Tibial artery (tissue), 4 donors: Measurements from ENCODE around the gene ACOXL.
"Not testable (repeated sequence)": the region's sequence is repeated elsewhere in the genome, so short reads cannot be mapped to it uniquely, and the experiment has no call there.

Experiments used
- DNase-seq, 2 donors: peaks; one replicate each; pipeline ENCODE4 v3.0.0-alpha.2; 2019
- H3K27ac ChIP-seq, 2 donors: fragments of 200-600 bp; sonication (generic) in 1 of 2; 1 replicate in 1 of 2; 2 replicates in 1 of 2; pipeline ENCODE4 v1.5.1; 2018 to 2019; ENCODE audit warnings: mild to moderate bottlenecking in 1 of 2
- H3K27me3 ChIP-seq, 2 donors: fragments of 200-600 bp; sonication (generic) in 1 of 2; one replicate each; pipeline versions ENCODE4 v1.5.1 to v1.6.0; 2016 to 2019
- H3K36me3 ChIP-seq, 3 donors: fragments of 200-600 bp; sonication (generic) in 2 of 3; one replicate each; pipeline ENCODE4 v1.5.1; 2016 to 2019; ENCODE audit warnings: mild to moderate bottlenecking in 2 of 3
- H3K4me1 ChIP-seq, 4 donors: fragments of 200-600 bp; sonication (generic) in 2 of 4; 1 replicate in 3 of 4; 2 replicates in 1 of 4; pipeline ENCODE4 v1.5.1; 2016 to 2019
- H3K4me3 ChIP-seq, 2 donors: fragments of 200-600 bp; sonication (generic) in 1 of 2; 1 replicate in 1 of 2; 2 replicates in 1 of 2; pipeline ENCODE4 v1.5.1; 2018 to 2019; ENCODE audit warnings: mild to moderate bottlenecking in 2 of 2
- H3K9me3 ChIP-seq, 3 donors: fragments of 200-600 bp; sonication (generic) in 1 of 3; one replicate each; pipeline ENCODE4 v1.5.1; 2016 to 2019
- intact Hi-C: fragments of 100-400 bp; cut with DNase I; formaldehyde crosslinking; loops from one replicate; pipeline ENCODE4 v1.15.0; 2023; ENCODE audit warnings: low total_unique reads
- TF ChIP-seq, protein P1 (sequence below), 2 experiments: fragments of 200-600 bp in 1 of 2; fragments of 450-650 bp in 1 of 2; IDR thresholded peaks; one replicate each; pipeline ENCODE4 v1.5.1; 2017 to 2019; ENCODE audit warnings: antibody characterized with exemption in 2 of 2, mild to moderate bottlenecking in 1 of 2, moderate library complexity in 1 of 2

Gene ACOXL

DNA sequence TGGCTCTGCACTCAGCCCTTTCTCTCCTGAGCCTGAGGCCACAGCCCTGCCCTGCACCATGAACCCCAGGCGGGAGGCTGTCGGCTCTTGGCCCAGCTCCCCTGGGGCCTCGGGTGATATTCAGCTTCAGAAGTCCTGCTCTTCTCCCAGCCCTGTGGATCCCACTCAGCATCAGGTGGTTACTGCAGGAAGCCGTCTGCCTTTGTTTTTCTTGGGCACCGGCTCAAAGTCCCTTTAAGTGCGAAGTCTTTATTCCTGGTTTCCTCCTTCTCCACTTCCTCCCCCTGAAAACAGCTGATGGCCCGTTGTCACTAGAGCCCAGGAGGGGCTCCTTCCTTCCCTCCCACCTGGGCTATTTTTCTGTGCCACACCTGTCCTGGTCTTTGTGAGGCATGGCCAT is 226.8 kb downstream of the ACOXL start:
- Histone ChIP-seq H3K27ac (no peak overlapping the region), H3K4me1 (no peaks in the 10 kb centered on the region), H3K4me3 (no peak overlapping the region), H3K27me3 (peaks cover 0 to 8% of the 10 kb centered on the region in 2 donors), H3K36me3 (no peaks in the 10 kb centered on the region), H3K9me3 (no peaks in the 10 kb centered on the region)
- DNase-seq = no peak
- intact Hi-C loops = no loop called here
- TF ChIP-seq, protein P1, sequence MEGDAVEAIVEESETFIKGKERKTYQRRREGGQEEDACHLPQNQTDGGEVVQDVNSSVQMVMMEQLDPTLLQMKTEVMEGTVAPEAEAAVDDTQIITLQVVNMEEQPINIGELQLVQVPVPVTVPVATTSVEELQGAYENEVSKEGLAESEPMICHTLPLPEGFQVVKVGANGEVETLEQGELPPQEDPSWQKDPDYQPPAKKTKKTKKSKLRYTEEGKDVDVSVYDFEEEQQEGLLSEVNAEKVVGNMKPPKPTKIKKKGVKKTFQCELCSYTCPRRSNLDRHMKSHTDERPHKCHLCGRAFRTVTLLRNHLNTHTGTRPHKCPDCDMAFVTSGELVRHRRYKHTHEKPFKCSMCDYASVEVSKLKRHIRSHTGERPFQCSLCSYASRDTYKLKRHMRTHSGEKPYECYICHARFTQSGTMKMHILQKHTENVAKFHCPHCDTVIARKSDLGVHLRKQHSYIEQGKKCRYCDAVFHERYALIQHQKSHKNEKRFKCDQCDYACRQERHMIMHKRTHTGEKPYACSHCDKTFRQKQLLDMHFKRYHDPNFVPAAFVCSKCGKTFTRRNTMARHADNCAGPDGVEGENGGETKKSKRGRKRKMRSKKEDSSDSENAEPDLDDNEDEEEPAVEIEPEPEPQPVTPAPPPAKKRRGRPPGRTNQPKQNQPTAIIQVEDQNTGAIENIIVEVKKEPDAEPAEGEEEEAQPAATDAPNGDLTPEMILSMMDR (IDR thresholded peaks at IDR 0.05) = no peak

DNA sequence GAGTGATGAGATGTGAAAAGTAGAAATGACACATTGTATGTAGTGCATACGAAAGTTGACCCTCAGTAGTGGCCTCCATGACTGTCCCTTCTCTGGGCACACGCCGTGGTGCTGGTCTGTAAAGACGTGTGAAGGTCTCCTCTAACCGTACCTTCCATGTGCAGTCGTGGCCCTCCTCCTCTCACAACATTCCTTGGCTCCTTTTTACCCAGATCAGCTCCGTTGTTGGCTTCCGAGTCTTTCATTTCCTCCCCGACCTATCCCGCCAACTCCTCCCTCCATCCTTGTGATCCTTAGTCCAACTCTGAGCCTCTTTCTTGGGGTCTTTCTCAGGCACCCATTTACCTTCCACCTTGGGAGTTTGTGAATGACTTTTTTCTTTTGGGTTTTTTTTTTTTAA is 227.9 kb downstream of the ACOXL start:
- intact Hi-C loops = no loop called here

DNA sequence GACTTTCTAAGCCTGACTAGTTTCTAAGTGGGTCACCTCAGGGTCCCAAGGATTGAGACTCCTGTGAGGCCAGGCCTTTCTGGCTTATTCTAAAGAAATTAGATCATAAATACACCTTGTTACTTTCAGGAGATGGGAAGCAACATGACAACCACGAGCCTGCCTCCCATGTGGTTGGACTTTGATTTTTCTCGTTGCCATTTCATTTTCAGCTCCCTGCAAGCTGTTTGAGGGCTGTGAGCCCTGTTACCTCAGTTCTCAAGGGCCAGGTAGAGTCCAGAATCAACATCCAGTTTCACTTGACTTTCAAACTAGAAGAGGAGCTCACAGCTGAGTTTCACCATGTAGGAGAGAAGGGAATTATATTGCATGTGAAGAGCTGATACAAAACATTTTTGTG is 228.6 kb downstream of the ACOXL start:
- intact Hi-C loops = no loop called here
- Histone ChIP-seq H3K27ac (no peak overlapping the region), H3K9me3 (no peaks in the 10 kb centered on the region), H3K36me3 (no peaks in the 10 kb centered on the region), H3K27me3 (peaks cover 0 to 8% of the 10 kb centered on the region in 2 donors), H3K4me1 (no peaks in the 10 kb centered on the region), H3K4me3 (no peak overlapping the region)
- DNase-seq = no peak
- TF ChIP-seq, protein P1 (IDR thresholded peaks at IDR 0.05) = no peak

More for the DNA sequence above, 227.9 kb downstream of the ACOXL start:
- no peaks in the 10 kb centered on the region for H3K36me3 ChIP-seq
- TF ChIP-seq, protein P1 (IDR thresholded peaks at IDR 0.05) = no peak
- no peak for DNase-seq
- no peak overlapping the region for H3K4me3 ChIP-seq
- H3K27ac ChIP-seq = no peak overlapping the region
- H3K4me1 ChIP-seq = no peaks in the 10 kb centered on the region
- H3K27me3 ChIP-seq = peaks cover 0 to 8% of the 10 kb centered on the region in 2 donors
- H3K9me3 ChIP-seq = no peaks in the 10 kb centered on the region

DNA sequence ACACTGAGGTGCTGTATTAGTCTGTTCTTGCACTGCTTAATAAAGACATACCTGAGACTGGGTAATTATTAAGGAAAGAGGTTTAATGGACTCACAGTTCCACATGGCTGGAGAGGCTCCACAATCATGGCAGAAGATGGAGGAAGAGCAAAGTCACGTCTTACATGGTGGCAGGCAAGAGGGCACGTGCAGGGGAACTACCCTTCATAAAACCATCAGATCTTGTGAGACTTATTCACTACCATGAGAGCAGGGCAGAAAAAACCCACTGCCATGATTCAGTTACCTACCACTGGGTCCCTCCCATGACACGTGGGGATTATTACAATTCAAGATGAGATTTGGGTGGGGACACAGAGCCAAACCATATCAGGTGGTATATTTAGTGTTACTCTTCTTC is 229.3 kb downstream of the ACOXL start:
- DNase-seq, intact Hi-C loops, H3K27me3 ChIP-seq, H3K27ac ChIP-seq, H3K4me1 ChIP-seq, H3K9me3 ChIP-seq, H3K4me3 ChIP-seq, H3K36me3 ChIP-seq: not testable (repeated sequence)

DNA sequence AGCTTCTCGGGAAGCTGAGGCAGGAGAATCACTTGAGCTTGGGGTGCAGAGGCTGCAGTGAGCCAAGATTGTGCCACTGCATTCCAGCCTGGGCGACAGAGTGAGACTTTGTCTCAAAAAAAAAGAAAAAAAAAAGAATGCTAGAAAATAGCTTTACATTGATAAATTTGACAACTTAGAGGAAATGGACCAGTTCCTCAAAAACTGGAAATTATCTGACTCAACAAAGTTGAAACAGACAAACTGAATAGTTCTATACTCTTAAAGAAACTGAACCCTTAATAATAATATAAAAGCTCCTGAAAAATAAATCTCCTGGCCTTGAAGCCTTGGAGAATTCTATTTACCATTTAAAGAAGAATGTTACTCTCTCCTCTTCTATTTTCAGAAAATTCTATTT is 237.3 kb downstream of the ACOXL start:
- Histone ChIP-seq H3K27ac (no peak overlapping the region), H3K36me3 (no peaks in the 10 kb centered on the region), H3K4me3 (no peak overlapping the region), H3K27me3 (no peaks in the 10 kb centered on the region), H3K9me3 (no peaks in the 10 kb centered on the region), H3K4me1 (no peaks in the 10 kb centered on the region)
- intact Hi-C loops = no loop called here
- DNase-seq = no peak
- TF ChIP-seq, protein P1 (IDR thresholded peaks at IDR 0.05) = no peak

DNA sequence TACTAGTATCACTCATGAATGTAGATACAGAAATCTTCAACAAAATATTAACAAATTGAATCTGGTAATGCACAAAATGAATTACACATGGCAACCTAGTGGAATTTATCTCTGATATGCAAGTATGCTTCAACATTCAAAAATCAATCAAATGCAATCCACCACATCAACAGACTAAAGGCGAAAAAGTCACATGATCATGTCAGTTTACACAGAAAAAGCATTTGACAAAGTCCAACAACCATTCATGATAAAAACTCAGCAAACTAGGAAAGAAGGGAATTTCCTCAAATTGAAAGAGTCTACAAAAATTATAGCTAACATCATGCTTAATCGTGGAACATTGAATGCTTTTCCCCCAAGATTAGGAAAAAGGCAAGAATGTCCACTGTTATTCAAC is 237.8 kb downstream of the ACOXL start:
- H3K4me1 ChIP-seq = no peaks in the 10 kb centered on the region
- no peak overlapping the region for H3K4me3 ChIP-seq
- TF ChIP-seq, protein P1 (IDR thresholded peaks at IDR 0.05) = no peak
- DNase-seq = no peak
- no peaks in the 10 kb centered on the region for H3K27me3 ChIP-seq
- H3K36me3 ChIP-seq = no peaks in the 10 kb centered on the region
- intact Hi-C loops = no loop called here
- H3K27ac ChIP-seq = no peak overlapping the region
- H3K9me3 ChIP-seq = no peaks in the 10 kb centered on the region
